ENCODE measurements around the gene DNAJB13.

DNA sequence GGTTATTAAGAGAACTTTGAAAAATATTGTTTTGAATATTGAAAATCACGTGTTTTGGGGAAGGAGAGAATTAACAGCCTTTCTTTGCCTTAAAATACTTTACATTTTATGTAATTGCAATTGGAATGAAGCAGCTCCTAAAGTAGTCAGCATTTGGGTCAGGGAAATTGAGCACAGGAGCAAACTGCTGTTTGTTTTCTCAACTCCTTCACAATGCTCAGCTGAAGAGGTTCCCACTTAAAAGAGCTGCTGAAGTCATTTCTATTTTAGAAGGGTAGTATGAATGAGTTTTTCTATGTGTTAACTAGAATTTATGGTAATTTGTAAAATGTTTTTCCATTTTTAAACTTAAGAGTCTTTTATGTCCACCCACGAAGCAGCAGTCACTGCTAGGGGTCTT lies 39.9 kb downstream of the DNAJB13 start:
- TF ChIP-seq, protein P1, sequence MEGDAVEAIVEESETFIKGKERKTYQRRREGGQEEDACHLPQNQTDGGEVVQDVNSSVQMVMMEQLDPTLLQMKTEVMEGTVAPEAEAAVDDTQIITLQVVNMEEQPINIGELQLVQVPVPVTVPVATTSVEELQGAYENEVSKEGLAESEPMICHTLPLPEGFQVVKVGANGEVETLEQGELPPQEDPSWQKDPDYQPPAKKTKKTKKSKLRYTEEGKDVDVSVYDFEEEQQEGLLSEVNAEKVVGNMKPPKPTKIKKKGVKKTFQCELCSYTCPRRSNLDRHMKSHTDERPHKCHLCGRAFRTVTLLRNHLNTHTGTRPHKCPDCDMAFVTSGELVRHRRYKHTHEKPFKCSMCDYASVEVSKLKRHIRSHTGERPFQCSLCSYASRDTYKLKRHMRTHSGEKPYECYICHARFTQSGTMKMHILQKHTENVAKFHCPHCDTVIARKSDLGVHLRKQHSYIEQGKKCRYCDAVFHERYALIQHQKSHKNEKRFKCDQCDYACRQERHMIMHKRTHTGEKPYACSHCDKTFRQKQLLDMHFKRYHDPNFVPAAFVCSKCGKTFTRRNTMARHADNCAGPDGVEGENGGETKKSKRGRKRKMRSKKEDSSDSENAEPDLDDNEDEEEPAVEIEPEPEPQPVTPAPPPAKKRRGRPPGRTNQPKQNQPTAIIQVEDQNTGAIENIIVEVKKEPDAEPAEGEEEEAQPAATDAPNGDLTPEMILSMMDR (conservative IDR thresholded peaks at IDR 0.05; ENCODE audit: low read length) = no peak
- TF ChIP-seq EZH2phosphoT487 (IDR thresholded peaks at IDR 0.05; ENCODE audit: borderline replicate concordance, low read depth, low read length) = no peak
